PC-9 (cell line): ENCODE measurements around the gene NRDC. TPM values are rescaled to one million over a fixed set of nuclear protein-coding genes. Genes with fewer than 3 reads are reported as not detected.

Experiments used
- BruUV-seq: library from RNA; stranded (reverse); fragments of 400-500 nt; replicated peaks from 2 replicates; lab custom pipeline; 2021; lab: Mats Ljungman, UMichigan
- CTCF ChIA-PET: fragments of 300-600 bp; sonication (Branson Sonifier 250); formaldehyde crosslinking; loops from one replicate; lab custom pipeline; 2022; ENCODE audit warnings: antibody characterized with exemption; lab: Charles Lee
- POLR2A ChIA-PET: fragments of 300-600 bp; sonication (Branson Sonifier 250); formaldehyde crosslinking; loops from one replicate; lab custom pipeline; 2022; ENCODE audit warnings: antibody characterized with exemption; ENCODE audit not compliant: unreplicated experiment; lab: Charles Lee
- DNase-seq, 2 experiments: peaks; one replicate each; pipeline versions ENCODE4 v3.0.0 to v3.0.0-alpha.2; 2015 to 2022; ENCODE audit warnings: mixed read lengths in 1 of 2
- H2AFZ ChIP-seq: fragments of 200-600 bp; sonication (generic); 2 replicates; pipeline ENCODE4 v1.8.1; 2017; ENCODE audit warnings: antibody characterized with exemption
- H3F3A ChIP-seq: fragments of 200-600 bp; sonication (generic); 2 replicates; pipeline ENCODE4 v1.8.1; 2017; ENCODE audit warnings: antibody characterized with exemption, mild to moderate bottlenecking, low read depth; ENCODE audit not compliant: insufficient read depth
- H3K27ac ChIP-seq: fragments of 200-600 bp; sonication (generic); 2 replicates; pipeline ENCODE4 v1.6.1; 2016; ENCODE audit warnings: mixed run types
- H3K27me3 ChIP-seq: fragments of 200-600 bp; sonication (generic); 2 replicates; pipeline ENCODE4 v1.6.1; 2016; ENCODE audit warnings: low read depth, mixed run types; ENCODE audit not compliant: insufficient read depth
- H3K36me3 ChIP-seq: fragments of 200-600 bp; sonication (generic); 2 replicates; pipeline ENCODE4 v1.6.1; 2016; ENCODE audit warnings: low read depth, mixed run types
- H3K4me1 ChIP-seq: fragments of 200-600 bp; sonication (generic); replicated peaks from 2 replicates; pipeline ENCODE4 v1.6.1; 2016; ENCODE audit warnings: mixed run types; ENCODE audit not compliant: insufficient read depth
- H3K4me2 ChIP-seq: fragments of 200-600 bp; sonication (generic); 2 replicates; pipeline ENCODE4 v1.6.1; 2017; ENCODE audit warnings: mixed run types
- H3K4me3 ChIP-seq: fragments of 200-600 bp; sonication (generic); 2 replicates; pipeline ENCODE4 v1.6.1; 2016; ENCODE audit warnings: mixed run types
- H3K79me2 ChIP-seq: fragments of 200-600 bp; sonication (generic); 2 replicates; pipeline ENCODE4 v1.6.1; 2017; ENCODE audit warnings: low read depth, mixed run types
- H3K9me2 ChIP-seq: fragments of 200-600 bp; sonication (generic); 2 replicates; pipeline ENCODE4 v1.8.1; 2017; ENCODE audit warnings: mild to moderate bottlenecking; ENCODE audit not compliant: insufficient read depth
- H3K9me3 ChIP-seq: fragments of 200-600 bp; sonication (generic); 2 replicates; pipeline ENCODE4 v1.8.1; 2016; ENCODE audit warnings: low read depth; ENCODE audit not compliant: insufficient read depth
- H4K20me1 ChIP-seq: fragments of 200-600 bp; sonication (generic); 2 replicates; pipeline ENCODE4 v1.8.1; 2017; ENCODE audit not compliant: insufficient read depth
- EZH2 ChIP-seq: fragments of 200-600 bp; sonication (generic); IDR thresholded peaks from 2 replicates; pipeline ENCODE4 v1.8.0; 2017; ENCODE audit warnings: antibody characterized with exemption, low read depth
- intact Hi-C: fragments of 100-400 bp; cut with micrococcal nuclease; formaldehyde crosslinking; loops from one replicate; pipeline ENCODE4 v1.10.0; 2022; ENCODE audit not compliant: unreplicated experiment
- total RNA-seq: library from RNA; stranded (reverse); gene quantifications from 2 replicates; pipeline ENCODE4 v1.2.3, GENCODE V29; 2021
- TF ChIP-seq, protein P1 (sequence below): fragments of 200-600 bp; sonication (generic); conservative IDR thresholded peaks from 2 replicates; pipeline ENCODE4 v1.6.1; 2017; ENCODE audit warnings: mixed run types, antibody characterized with exemption, mild to moderate bottlenecking, moderate library complexity

Gene NRDC
- total RNA-seq, 1 experiment from 2014 or later = 219 TPM

DNA sequence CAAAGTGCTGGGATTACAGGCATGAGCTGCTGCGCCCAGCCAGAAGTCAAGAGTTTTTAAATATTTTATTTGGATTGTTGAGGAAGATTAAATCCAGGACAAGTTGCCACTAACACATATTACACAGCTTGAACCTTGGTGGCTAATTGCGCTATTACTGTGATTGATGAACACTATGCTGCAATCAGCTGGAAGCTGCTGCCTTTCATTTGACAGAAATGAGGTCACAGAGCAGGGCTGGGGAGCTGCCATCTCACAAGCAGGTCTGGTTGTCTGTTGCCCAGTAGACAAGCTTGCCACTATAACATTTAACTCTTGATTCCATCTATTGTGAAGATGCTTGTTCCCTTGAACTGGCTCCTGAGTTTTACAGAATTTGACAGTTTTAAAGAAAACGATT is 37.4 kb upstream of the NRDC start:
- no peaks in the 10 kb centered on the region for H3K79me2 ChIP-seq
- H4K20me1 ChIP-seq = no peaks in the 10 kb centered on the region
- no peaks in the 10 kb centered on the region for H3K4me1 ChIP-seq
- no peak overlapping the region for H3K27ac ChIP-seq
- H3K4me3 ChIP-seq = no peak overlapping the region
- CTCF ChIA-PET = no interaction called here
- no TSS peak for BruUV-seq
- POLR2A ChIA-PET = no interaction called here
- no peak overlapping the region for H3K4me2 ChIP-seq
- no peak overlapping the region for H2AFZ ChIP-seq
- TF ChIP-seq, protein P1, sequence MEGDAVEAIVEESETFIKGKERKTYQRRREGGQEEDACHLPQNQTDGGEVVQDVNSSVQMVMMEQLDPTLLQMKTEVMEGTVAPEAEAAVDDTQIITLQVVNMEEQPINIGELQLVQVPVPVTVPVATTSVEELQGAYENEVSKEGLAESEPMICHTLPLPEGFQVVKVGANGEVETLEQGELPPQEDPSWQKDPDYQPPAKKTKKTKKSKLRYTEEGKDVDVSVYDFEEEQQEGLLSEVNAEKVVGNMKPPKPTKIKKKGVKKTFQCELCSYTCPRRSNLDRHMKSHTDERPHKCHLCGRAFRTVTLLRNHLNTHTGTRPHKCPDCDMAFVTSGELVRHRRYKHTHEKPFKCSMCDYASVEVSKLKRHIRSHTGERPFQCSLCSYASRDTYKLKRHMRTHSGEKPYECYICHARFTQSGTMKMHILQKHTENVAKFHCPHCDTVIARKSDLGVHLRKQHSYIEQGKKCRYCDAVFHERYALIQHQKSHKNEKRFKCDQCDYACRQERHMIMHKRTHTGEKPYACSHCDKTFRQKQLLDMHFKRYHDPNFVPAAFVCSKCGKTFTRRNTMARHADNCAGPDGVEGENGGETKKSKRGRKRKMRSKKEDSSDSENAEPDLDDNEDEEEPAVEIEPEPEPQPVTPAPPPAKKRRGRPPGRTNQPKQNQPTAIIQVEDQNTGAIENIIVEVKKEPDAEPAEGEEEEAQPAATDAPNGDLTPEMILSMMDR = no peak
- TF ChIP-seq EZH2 = no peak
- H3K27me3 ChIP-seq = no peaks in the 10 kb centered on the region
- DNase-seq = no peak
- no peaks in the 10 kb centered on the region for H3F3A ChIP-seq
- no peaks in the 10 kb centered on the region for H3K9me3 ChIP-seq
- H3K9me2 ChIP-seq = no peaks in the 10 kb centered on the region
- no peaks in the 10 kb centered on the region for H3K36me3 ChIP-seq
- intact Hi-C loops = no loop called here

DNA sequence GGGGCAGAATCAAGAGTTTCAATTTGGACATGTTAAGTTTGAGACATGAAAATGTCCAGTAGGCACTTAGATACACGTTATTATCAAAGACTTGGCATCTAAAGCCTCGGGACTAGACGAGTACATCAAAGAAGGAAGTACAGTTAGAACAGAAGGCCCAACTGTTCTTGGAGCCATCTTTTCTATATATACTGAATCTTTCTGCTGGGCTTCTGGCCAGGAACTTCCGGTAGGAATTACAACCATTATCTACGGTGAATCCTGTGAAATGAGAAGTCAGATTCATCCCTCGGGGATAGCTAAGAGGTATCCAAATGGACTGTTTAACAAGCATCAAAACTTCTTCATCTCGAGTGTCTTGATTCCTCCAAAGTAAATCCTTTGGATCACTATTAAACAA is 34.4 kb upstream of the NRDC start:
- Histone ChIP-seq H4K20me1 (no peaks in the 10 kb centered on the region), H3K9me3 (no peaks in the 10 kb centered on the region), H2AFZ (no peak overlapping the region), H3K79me2 (no peaks in the 10 kb centered on the region), H3K4me1 (no peaks in the 10 kb centered on the region), H3K4me3 (no peak overlapping the region), H3F3A (no peaks in the 10 kb centered on the region), H3K9me2 (no peaks in the 10 kb centered on the region), H3K27me3 (no peaks in the 10 kb centered on the region), H3K4me2 (no peak overlapping the region), H3K27ac (no peak overlapping the region), H3K36me3 (no peaks in the 10 kb centered on the region)
- POLR2A ChIA-PET = no interaction called here
- TF ChIP-seq, protein P1 = no peak
- TF ChIP-seq EZH2 = no peak
- intact Hi-C loops = no loop called here
- CTCF ChIA-PET = no interaction called here
- BruUV-seq = no TSS peak
- no peak for DNase-seq

DNA sequence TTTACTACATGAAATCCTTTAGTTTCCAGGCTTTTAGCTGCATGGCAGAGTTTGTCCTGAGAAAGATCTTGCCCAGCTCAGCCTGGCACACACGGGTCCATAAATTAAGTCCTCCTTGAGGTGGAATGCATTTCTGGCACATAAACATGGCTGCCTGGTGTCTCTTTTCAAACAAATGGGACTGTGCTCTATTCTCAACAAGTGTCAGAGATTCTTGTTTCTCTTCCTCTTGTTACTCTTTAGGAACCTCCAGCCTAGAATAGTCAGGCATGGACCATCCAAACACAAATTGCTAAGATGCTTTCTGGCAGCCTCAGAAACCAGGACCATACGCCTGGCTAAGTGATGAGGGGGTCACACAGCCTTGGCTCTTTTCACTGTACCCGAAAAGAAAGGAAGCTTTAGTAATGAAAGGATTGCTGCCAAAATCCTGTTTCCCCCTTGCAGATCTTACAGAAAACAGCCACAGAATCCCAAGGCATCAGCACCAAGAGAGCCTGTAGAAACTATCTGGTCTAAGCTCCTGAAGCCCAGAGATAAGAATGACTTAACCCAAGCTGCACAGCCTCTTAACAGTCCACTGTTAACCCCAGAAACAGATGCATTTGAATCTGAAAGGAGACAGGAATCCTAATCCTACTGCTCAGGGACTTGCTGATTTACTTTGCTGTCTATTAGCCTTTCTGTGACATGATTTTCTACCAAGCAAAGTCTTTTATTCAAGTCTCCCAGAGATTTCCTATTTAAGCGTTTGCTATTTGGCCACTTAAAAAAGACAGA is 31.9 kb upstream of the NRDC start:
- no TSS peak for BruUV-seq
- no peaks in the 10 kb centered on the region for H4K20me1 ChIP-seq
- H2AFZ ChIP-seq = no peak overlapping the region
- no peaks in the 10 kb centered on the region for H3K27me3 ChIP-seq
- H3K27ac ChIP-seq = no peak overlapping the region
- H3K4me1 ChIP-seq = no peaks in the 10 kb centered on the region
- ChIA-PET POLR2A (interaction anchor here (0.5 kb wide), 1 partner anchor 1436 kb away, joined by 11 read pairs; no protein-coding TSS in a partner anchor), CTCF (no interaction called here)
- H3F3A ChIP-seq = no peaks in the 10 kb centered on the region
- no peak for DNase-seq
- H3K79me2 ChIP-seq = no peaks in the 10 kb centered on the region
- no peak overlapping the region for H3K4me2 ChIP-seq
- TF ChIP-seq, protein P1 = no peak
- TF ChIP-seq EZH2 = no peak
- intact Hi-C loops = no loop called here
- no peaks in the 10 kb centered on the region for H3K36me3 ChIP-seq
- no peak overlapping the region for H3K4me3 ChIP-seq
- no peaks in the 10 kb centered on the region for H3K9me3 ChIP-seq
- no peaks in the 10 kb centered on the region for H3K9me2 ChIP-seq
